Calu3 (cell line): ENCODE results near the gene ZNF433. TPM values are rescaled to one million over a fixed set of nuclear protein-coding genes. Genes with fewer than 3 reads are reported as not detected.

Experiments
- BruUV-seq: library from RNA; stranded (reverse); fragments of 400-500 nt; replicated peaks from 2 replicates; lab custom pipeline; 2021; lab: Mats Ljungman, UMichigan
- CTCF ChIA-PET: fragments of 300-600 bp; sonication (Branson Sonifier 250); formaldehyde crosslinking; loops from one replicate; lab custom pipeline; 2022; ENCODE audit warnings: antibody characterized with exemption; lab: Charles Lee
- DNase-seq: peaks from one replicate; pipeline ENCODE4 v3.0.0; 2022
- H3K27ac Mint-ChIP-seq: one replicate; pipeline ENCODE4 v1.8.0; 2022; ENCODE audit warnings: mixed read lengths; ENCODE audit not compliant: unreplicated experiment
- H3K27me3 Mint-ChIP-seq: one replicate; pipeline ENCODE4 v1.8.0; 2022; ENCODE audit warnings: mixed read lengths; ENCODE audit not compliant: unreplicated experiment
- H3K36me3 Mint-ChIP-seq: one replicate; pipeline ENCODE4 v1.8.0; 2022; ENCODE audit warnings: mild to moderate bottlenecking, moderate library complexity, mixed read lengths; ENCODE audit not compliant: insufficient read depth, unreplicated experiment
- H3K4me1 Mint-ChIP-seq: one replicate; pipeline ENCODE4 v1.8.0; 2022; ENCODE audit warnings: mild to moderate bottlenecking, low read depth, mixed read lengths; ENCODE audit not compliant: unreplicated experiment
- H3K4me3 Mint-ChIP-seq: one replicate; pipeline ENCODE4 v1.8.0; 2022; ENCODE audit warnings: mild to moderate bottlenecking, low read depth, moderate library complexity, mixed read lengths; ENCODE audit not compliant: unreplicated experiment
- H3K9me3 Mint-ChIP-seq: one replicate; pipeline ENCODE4 v1.8.0; 2022; ENCODE audit warnings: low read depth, mixed read lengths; ENCODE audit not compliant: unreplicated experiment
- CTCF ChIP-seq: fragments of 200-600 bp; IDR thresholded peaks from one replicate; pipeline ENCODE4 v1.8.0; 2022; ENCODE audit warnings: antibody characterized with exemption; ENCODE audit not compliant: unreplicated experiment
- intact Hi-C: fragments of 100-400 bp; cut with micrococcal nuclease; formaldehyde crosslinking; loops from one replicate; pipeline ENCODE4 v1.10.0; 2022; ENCODE audit not compliant: unreplicated experiment
- total RNA-seq: library from RNA; stranded (reverse); gene quantifications from 2 replicates; pipeline ENCODE4 v1.2.3, GENCODE V29; 2022

Gene ZNF433
- total RNA-seq, 1 experiment from 2014 or later: 3.0 TPM

GRCh38 chr19:12047868-12048267 is 12.4 kb upstream of the ZNF433 start:
- no peak for DNase-seq
- BruUV-seq: no TSS peak
- Mint-ChIP-seq H3K4me3 (no peak overlapping the region), H3K36me3 (peaks cover 12% of the 10 kb centered on the region), H3K27ac (no peak overlapping the region), H3K9me3 (peaks cover 5% of the 10 kb centered on the region), H3K27me3 (no peaks in the 10 kb centered on the region), H3K4me1 (peaks cover 7% of the 10 kb centered on the region)
- no peak for TF ChIP-seq CTCF
- CTCF ChIA-PET: no interaction called here
- intact Hi-C loops: no loop called here

DNA sequence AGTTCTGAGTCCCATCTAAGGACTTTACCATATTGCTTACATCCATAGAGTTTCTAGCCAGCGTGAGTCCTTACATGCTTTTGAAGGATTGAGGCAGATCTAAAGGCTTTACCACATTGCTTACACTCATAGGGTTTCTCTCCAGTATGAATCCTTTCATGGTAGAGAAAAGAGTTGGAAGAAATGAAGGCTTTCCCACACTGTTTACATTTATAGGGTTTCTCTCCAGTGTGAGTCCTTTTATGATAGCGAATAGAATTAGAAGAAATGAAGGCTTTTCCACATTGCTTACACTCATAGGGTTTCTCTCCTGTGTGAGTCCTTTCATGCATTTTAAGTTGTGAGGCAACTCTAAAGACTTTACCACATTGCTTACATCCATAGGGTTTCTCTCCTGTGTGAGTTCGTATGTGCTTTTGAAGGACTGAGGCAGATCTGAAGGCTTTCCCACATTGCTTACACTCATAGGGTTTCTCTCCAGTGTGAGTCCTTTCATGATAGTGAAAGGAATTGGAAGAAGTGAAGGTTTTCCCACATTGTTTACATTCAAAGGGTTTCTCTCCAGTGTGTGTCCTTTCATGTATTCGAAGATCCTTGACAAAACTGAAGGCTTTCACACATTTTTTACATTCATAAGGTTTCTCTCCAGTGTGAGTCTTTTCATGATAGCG is 8.4 kb upstream of the ZNF433 start:
- BruUV-seq: no TSS peak
- no peak for TF ChIP-seq CTCF
- no peaks in the 10 kb centered on the region for H3K4me1 Mint-ChIP-seq
- peaks cover 3% of the 10 kb centered on the region for H3K9me3 Mint-ChIP-seq
- no peaks in the 10 kb centered on the region for H3K36me3 Mint-ChIP-seq
- no peak for DNase-seq
- no peak overlapping the region for H3K27ac Mint-ChIP-seq
- H3K27me3 Mint-ChIP-seq: no peaks in the 10 kb centered on the region
- no peak overlapping the region for H3K4me3 Mint-ChIP-seq
- intact Hi-C loops: no loop called here
- CTCF ChIA-PET: no interaction called here

DNA sequence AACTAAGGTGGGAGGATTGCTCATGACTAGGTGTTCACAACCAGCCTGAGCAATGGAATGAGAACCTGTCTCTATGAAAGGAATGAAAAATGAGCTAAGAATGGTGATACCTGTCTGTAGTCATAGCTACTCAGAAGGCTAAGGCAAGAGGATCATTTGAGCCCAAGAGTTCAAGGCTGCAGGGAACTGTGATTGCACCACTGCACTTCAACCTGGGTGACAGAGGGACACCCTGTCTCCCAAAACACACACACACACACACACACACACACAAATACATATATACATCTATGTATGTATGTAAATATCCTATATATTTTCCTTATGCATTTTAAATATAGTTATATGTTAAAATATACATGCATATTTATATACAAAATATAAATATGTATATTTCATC is 7.4 kb upstream of the ZNF433 start:
- no TSS peak for BruUV-seq
- H3K27ac Mint-ChIP-seq: no peak overlapping the region
- H3K27me3 Mint-ChIP-seq: no peaks in the 10 kb centered on the region
- intact Hi-C loops: no loop called here
- H3K36me3 Mint-ChIP-seq: no peaks in the 10 kb centered on the region
- no peak for DNase-seq
- no peaks in the 10 kb centered on the region for H3K4me1 Mint-ChIP-seq
- peaks cover 3% of the 10 kb centered on the region for H3K9me3 Mint-ChIP-seq
- no peak overlapping the region for H3K4me3 Mint-ChIP-seq
- CTCF ChIA-PET: interaction anchor here (0.5 kb wide), 1 partner anchor 40 kb away, joined by 5 read pairs; no protein-coding TSS in a partner anchor
- TF ChIP-seq CTCF: no peak

- H3K4me3 Mint-ChIP-seq: peak overlapping the region; percentile 76
Measured at GRCh38 chr19:12034620-12035019, 859 bp downstream of the ZNF433 start.

More at GRCh38 chr19:12034620-12035019, 859 bp downstream of the ZNF433 start:
- BruUV-seq: TSS peak; percentile 78
- Mint-ChIP-seq H3K36me3 (peaks cover 9% of the 10 kb centered on the region), H3K4me1 (no peaks in the 10 kb centered on the region), H3K9me3 (no peaks in the 10 kb centered on the region), H3K27ac (no peak overlapping the region), H3K27me3 (no peaks in the 10 kb centered on the region)
- DNase-seq: no peak
- intact Hi-C loops: no loop called here
- no peak for TF ChIP-seq CTCF
- CTCF ChIA-PET: interaction anchor here (0.6 to 1.5 kb wide), 4 partner anchors 18 to 467 kb away, joined by 3 to 4 read pairs (median 4); partner anchors contain the start of gene ZNF878
